Measurements from ENCODE around the gene HNRNPH3.

Gene HNRNPH3

GRCh38 chr10:68362590-68362989 lies 30.7 kb downstream of the HNRNPH3 start:
- TF ChIP-seq POLR2AphosphoS5 (IDR thresholded peaks at IDR 0.05; ENCODE audit: low read depth) (no peak), GABPA (IDR thresholded peaks at IDR 0.05; ENCODE audit: low read depth) (no peak), REST (IDR thresholded peaks at IDR 0.05; ENCODE audit: insufficient replicate concordance, low read depth) (no peak)
- Histone ChIP-seq H3K27ac (replicated peaks) (no peak overlapping the region), H3K27me3 (ENCODE audit: insufficient read depth, poor library complexity, severe bottlenecking) (no peaks in the 10 kb centered on the region), H3K4me3 (replicated peaks; ENCODE audit: insufficient read depth, low read length) (no peak overlapping the region)
- DNase-seq (ENCODE audit: low read depth in 1 of 2, low spot score in 1 of 2): no peak

GRCh38 chr10:68364101-68364886 lies 32.4 kb downstream of the HNRNPH3 start:
- TF ChIP-seq REST (IDR thresholded peaks at IDR 0.05; ENCODE audit: insufficient replicate concordance, low read depth) (no peak), POLR2AphosphoS5 (IDR thresholded peaks at IDR 0.05; ENCODE audit: low read depth) (no peak), SPI1 (IDR thresholded peaks at IDR 0.05; ENCODE audit: borderline replicate concordance, low read depth) (no peak), CTCF (IDR thresholded peaks at IDR 0.05; ENCODE audit: insufficient read depth, low read length) (no peak), GABPA (IDR thresholded peaks at IDR 0.05; ENCODE audit: low read depth) (no peak)
- no peaks in the 10 kb centered on the region for H3K27me3 ChIP-seq (ENCODE audit: insufficient read depth, poor library complexity, severe bottlenecking)
- no peak for DNase-seq (ENCODE audit: low read depth in 1 of 2, low spot score in 1 of 2)

GRCh38 chr10:68365611-68366010 lies 33.7 kb downstream of the HNRNPH3 start:
- no peak for DNase-seq (ENCODE audit: low read depth in 1 of 2, low spot score in 1 of 2)
- no peak overlapping the region for H3K4me3 ChIP-seq (replicated peaks; ENCODE audit: insufficient read depth, low read length)
- TF ChIP-seq REST (IDR thresholded peaks at IDR 0.05; ENCODE audit: insufficient replicate concordance, low read depth): no peak
- no peak for TF ChIP-seq GABPA (IDR thresholded peaks at IDR 0.05; ENCODE audit: low read depth)
- no peak for TF ChIP-seq POLR2AphosphoS5 (IDR thresholded peaks at IDR 0.05; ENCODE audit: low read depth)
- TF ChIP-seq CTCF (IDR thresholded peaks at IDR 0.05; ENCODE audit: insufficient read depth, low read length): no peak
- TF ChIP-seq SPI1 (IDR thresholded peaks at IDR 0.05; ENCODE audit: borderline replicate concordance, low read depth): no peak

More at GRCh38 chr10:68364101-68364886, 32.4 kb downstream of the HNRNPH3 start:
- no peak overlapping the region for H3K4me3 ChIP-seq (replicated peaks; ENCODE audit: insufficient read depth, low read length)
- no peak overlapping the region for H3K27ac ChIP-seq (replicated peaks)

More at GRCh38 chr10:68365611-68366010, 33.7 kb downstream of the HNRNPH3 start:
- Histone ChIP-seq H3K27ac (replicated peaks) (no peak overlapping the region), H3K27me3 (ENCODE audit: insufficient read depth, poor library complexity, severe bottlenecking) (no peaks in the 10 kb centered on the region)
